GM12878 (cell line): ENCODE data around the gene LRRC58. TPM values are rescaled to one million over a fixed set of nuclear protein-coding genes. Genes with fewer than 3 reads are reported as not detected.
A peak's percentile ranks its signal among the peaks of the same experiment; 100 is the strongest.

Experiments used
- ATAC-seq: fragments of 200-7000 bp; cut with Tn5 transposase; 3 replicates; pipeline ENCODE4 v1.9.1; 2020; ENCODE audit warnings: mild to moderate bottlenecking, moderate library complexity
- BruUV-seq: library from RNA; stranded (reverse); fragments of 400-500 nt; replicated peaks from 2 replicates; lab custom pipeline; 2021; lab: Mats Ljungman, UMichigan
- CTCF ChIA-PET: fragments of 300-600 bp; sonication (Branson Sonifier 250); formaldehyde crosslinking; extraction: SDS; loops from one replicate; lab custom pipeline; 2021; ENCODE audit warnings: inconsistent platforms; lab: Yijun Ruan, JAX
- POLR2A ChIA-PET: fragments of 350-600 bp; formaldehyde crosslinking; extraction: SDS; loops from one replicate; lab custom pipeline; 2021; ENCODE audit warnings: inconsistent platforms; lab: Charles Lee
- RAD21 ChIA-PET: fragments of 300-600 bp; sonication (Branson Sonifier 250); formaldehyde crosslinking; loops from one replicate; lab custom pipeline; 2023; ENCODE audit warnings: antibody characterized with exemption; ENCODE audit not compliant: unreplicated experiment; lab: Charles Lee
- SMC1A ChIA-PET: fragments of 300-600 bp; sonication (Branson Sonifier 250); formaldehyde crosslinking; loops from one replicate; lab custom pipeline; 2023; ENCODE audit not compliant: unreplicated experiment, uncharacterized antibody; lab: Charles Lee
- DNase-seq: peaks from one replicate; pipeline ENCODE4 v3.0.0-alpha.2; 2011; ENCODE audit warnings: low read depth, low spot score
- FAIRE-seq: peaks from 3 replicates; lab custom pipeline; 2011; peaks lifted over from hg19 to GRCh38; lab: Jason Lieb, UNC
- H2AFZ ChIP-seq: 2 replicates; pipeline ENCODE4 v1.6.0; 2011; ENCODE audit warnings: low read depth, low read length, control low read depth; ENCODE audit not compliant: control insufficient read depth
- H3K27ac ChIP-seq: 2 replicates; pipeline ENCODE4 v1.5.1; 2011; ENCODE audit warnings: control low read depth; ENCODE audit not compliant: control insufficient read depth, insufficient read depth
- H3K27me3 ChIP-seq, 2 experiments: replicated peaks in 1 of 2; 2 replicates each; pipeline versions ENCODE4 v1.6.0 to v1.6.1; 2011; ENCODE audit warnings: low read length in 1 of 2; ENCODE audit not compliant: control insufficient read depth in 2 of 2, insufficient read depth in 2 of 2
- H3K36me3 ChIP-seq, 2 experiments: 2 replicates each; pipeline ENCODE4 v1.5.1; 2011; ENCODE audit warnings: low read length in 1 of 2; ENCODE audit not compliant: control insufficient read depth in 2 of 2, insufficient read depth in 2 of 2
- H3K4me1 ChIP-seq: 2 replicates; pipeline ENCODE4 v1.6.1; 2011; ENCODE audit warnings: mild to moderate bottlenecking, low read length, moderate library complexity, mixed read lengths; ENCODE audit not compliant: control insufficient read depth, insufficient read depth
- H3K4me2 ChIP-seq: 2 replicates; pipeline ENCODE4 v1.6.0; 2011; ENCODE audit warnings: control low read depth; ENCODE audit not compliant: control insufficient read depth, insufficient read depth
- H3K4me3 ChIP-seq: fragments of 200-600 bp; sonication (generic); 2 replicates; pipeline ENCODE4 v1.5.1; 2016
- H3K79me2 ChIP-seq: 2 replicates; pipeline ENCODE4 v1.6.0; 2011; ENCODE audit warnings: low read length; ENCODE audit not compliant: control insufficient read depth, insufficient read depth
- H3K9ac ChIP-seq: 2 replicates; pipeline ENCODE4 v1.8.0; 2011; ENCODE audit warnings: low read length, control low read depth, mixed read lengths; ENCODE audit not compliant: control insufficient read depth, insufficient read depth
- H3K9me3 ChIP-seq: replicated peaks from 3 replicates; pipeline ENCODE4 v1.5.1; 2011; ENCODE audit warnings: mild to moderate bottlenecking, low read length; ENCODE audit not compliant: control insufficient read depth, insufficient read depth
- H4K20me1 ChIP-seq: 2 replicates; pipeline ENCODE4 v1.6.0; 2011; ENCODE audit not compliant: control insufficient read depth, insufficient read depth
- HCFC1 ChIP-seq: fragments of 150-350 bp; IDR thresholded peaks from 2 replicates; pipeline ENCODE4 v1.6.1; 2014; ENCODE audit warnings: low read length
- SKIL ChIP-seq: fragments of 450-650 bp; IDR thresholded peaks from 2 replicates; pipeline ENCODE4 v1.6.1; 2017; ENCODE audit warnings: mild to moderate bottlenecking, low read depth, inconsistent platforms; ENCODE audit not compliant: poor library complexity, severe bottlenecking
- ZBTB40 ChIP-seq: fragments of 450-650 bp; IDR thresholded peaks from 2 replicates; pipeline ENCODE4 v1.6.1; 2016; ENCODE audit warnings: mild to moderate bottlenecking, moderate library complexity, borderline replicate concordance
- WGBS: methylation state at CpG from one replicate; pipeline ENCODE4 v1.1.6; 2016; ENCODE audit warnings: low lambda C conversion rate; ENCODE audit not compliant: insufficient replicate concordance, insufficient coverage; ENCODE audit errors: missing lambda C conversion rate; 5-methylcytosine and 5-hydroxymethylcytosine counted together
- in situ Hi-C: fragments of 300-500 bp; cut with MboI; formaldehyde crosslinking; loops from 9 replicates; pipeline ENCODE4 v1.14.3; 2018; ENCODE audit warnings: mixed read lengths
- intact Hi-C: fragments of 100-400 bp; cut with micrococcal nuclease; formaldehyde crosslinking; loops from one replicate; pipeline ENCODE4 v1.14.2; 2022; ENCODE audit not compliant: unreplicated experiment
- polyA plus RNA-seq, 11 experiments: library from polyadenylated mRNA; depleted of rRNA in 4 of 11; unstranded in 6 of 11; stranded (reverse) in 5 of 11; fragments of >200 nt; fragmentation: Nextera tagmentation in 4 of 11; fragmentation: Illumina TruSeq in 1 of 11; extraction: Ambion mirVana in 4 of 11; extraction: Trizol in 1 of 11; gene quantifications; 1 replicate in 1 of 11; 2 replicates in 10 of 11; pipeline versions ENCODE4 v1.2.1 to v1.2.3, GENCODE V29; 2011 to 2016; ENCODE audit warnings: inconsistent platforms in 2 of 11, missing spikeins in 2 of 11, low read depth in 1 of 11
- total RNA-seq, 4 experiments: library from RNA; depleted of rRNA in 3 of 4; stranded (reverse); fragments of >200 nt in 3 of 4; fragmentation: Illumina TruSeq in 1 of 4; extraction: Trizol in 1 of 4; gene quantifications; 2 replicates each; pipeline versions ENCODE4 v1.2.1 to v1.2.3, GENCODE V29; 2013 to 2021

Gene LRRC58
- total and polyA plus RNA-seq, 10 of the 15 experiments (the other 5 are each of a cell fraction or from before 2014, with no cell fraction given), result 7.7 to 29.5 (median 18.8) TPM

- no peaks in the 10 kb centered on the region for H4K20me1 ChIP-seq
- BruUV-seq, result no TSS peak
- H3K27ac ChIP-seq, result peak overlapping the region; percentile 86
- POLR2A ChIA-PET, result interaction anchor here (0.7 to 3.4 kb wide), 5 partner anchors 17 to 362 kb away, joined by 3 to 15 read pairs (median 4); partner anchors contain the start of gene NDUFB4
- H3K4me3 ChIP-seq, result peak overlapping the region; percentile 95
- peaks cover 4% of the 10 kb centered on the region; the same call in 1 of the 2 replicates for H3K4me1 ChIP-seq
- peak; percentile 15 for TF ChIP-seq SKIL
- TF ChIP-seq ZBTB40, result peak; percentile 43; the same call in 1 of the 2 replicates
- no peak for TF ChIP-seq HCFC1
- TF ChIP-seq, all 136 proteins: peak for 2
- Histone ChIP-seq H3K9ac (peak overlapping the region; percentile 87), H3K9me3 (no peaks in the 10 kb centered on the region), H2AFZ (peak overlapping the region; percentile 98), H3K4me2 (peak overlapping the region; percentile 91), H3K27me3 (no peaks in the 10 kb centered on the region), H3K79me2 (peaks cover 47% of the 10 kb centered on the region), H3K36me3 (0 out of 4 replicates have a peak, but pooled peaks cover 0 to 5% of the 10 kb centered on the region in 2 experiments)
- ChIA-PET CTCF (interaction anchor here (0.6 to 8.6 kb wide), 7 partner anchors 67 to 668 kb away, joined by 3 to 52 read pairs (median 3); no protein-coding TSS in a partner anchor), RAD21 (interaction anchor here (0.6 to 2.9 kb wide), 5 partner anchors 19 to 254 kb away, joined by 3 to 17 read pairs (median 4); no protein-coding TSS in a partner anchor), SMC1A (interaction anchor here (1.1 to 3.4 kb wide), 6 partner anchors 9 to 501 kb away, joined by 3 to 26 read pairs (median 8); no protein-coding TSS in a partner anchor)
- DNase-seq, result no peak
- no peak; the same call in 2 of the 3 replicates for ATAC-seq
- intact Hi-C loops, result loop anchor here (2.0 kb wide), 2 partner anchors 67 to 255 kb away; partner anchors contain the start of gene GSK3B
- WGBS, result 9% methylated on average over 6 of the region's 6 CpGs
- in situ Hi-C loops, result no loop called here
- no peak for FAIRE-seq
Measured at GRCh38 chr3:120349855-120350125, 636 bp upstream of the LRRC58 start.
